HG03439 (cell line): ENCODE measurements around the gene RAC2.
"Not testable (repeated sequence)": the region's sequence is repeated elsewhere in the genome, so short reads cannot be mapped to it uniquely, and the experiment has no call there.

Experiments used
- ATAC-seq: cut with Tn5 transposase; IDR thresholded peaks from one replicate; pipeline ENCODE4 v1.9.1; 2021; ENCODE audit warnings: mild to moderate bottlenecking, moderate library complexity; ENCODE audit not compliant: unreplicated experiment

The RAC2 gene

GRCh38 chr22:37208401-37209139, 35.5 kb downstream of the RAC2 start:
- no peak for ATAC-seq

- no peak for ATAC-seq
Observed at GRCh38 chr22:37207981-37208380, 36.1 kb downstream of the RAC2 start.

- ATAC-seq: no peak
Observed at GRCh38 chr22:37206841-37207821, 36.9 kb downstream of the RAC2 start.

- ATAC-seq: no peak
Observed at GRCh38 chr22:37206118-37206840, 37.8 kb downstream of the RAC2 start.

GRCh38 chr22:37205046-37205445, 39.0 kb downstream of the RAC2 start:
- no peak for ATAC-seq

GRCh38 chr22:37204045-37204655, 39.9 kb downstream of the RAC2 start:
- ATAC-seq: no peak

GRCh38 chr22:37203354-37204044, 40.6 kb downstream of the RAC2 start:
- ATAC-seq: no peak

GRCh38 chr22:37202716-37203115, 41.4 kb downstream of the RAC2 start:
- no peak for ATAC-seq

- ATAC-seq: no peak
Observed at GRCh38 chr22:37202001-37202555, 42.0 kb downstream of the RAC2 start.

- not testable (repeated sequence) for ATAC-seq
Observed at GRCh38 chr22:37201443-37201820, 42.6 kb downstream of the RAC2 start.

- ATAC-seq: no peak
Observed at GRCh38 chr22:37199760-37200108, 44.3 kb downstream of the RAC2 start.

GRCh38 chr22:37199103-37199759, 44.8 kb downstream of the RAC2 start:
- peak; percentile 90 for ATAC-seq

- no peak for ATAC-seq
Observed at GRCh38 chr22:37198258-37199102, 45.6 kb downstream of the RAC2 start.

- no peak for ATAC-seq
Observed at GRCh38 chr22:37197451-37198257, 46.4 kb downstream of the RAC2 start.

GRCh38 chr22:37196539-37197450, 47.3 kb downstream of the RAC2 start:
- ATAC-seq: no peak

- no peak for ATAC-seq
Observed at GRCh38 chr22:37195921-37196320, 48.1 kb downstream of the RAC2 start.

GRCh38 chr22:37194750-37195149, 49.3 kb downstream of the RAC2 start:
- no peak for ATAC-seq
